WTC11 (cell line): ENCODE results near the gene KANSL3. TPM values are rescaled to one million over a fixed set of nuclear protein-coding genes. Genes with fewer than 3 reads are reported as not detected.

Experiments used
- ATAC-seq: fragments of 200-7000 bp; cut with Tn5 transposase; 2 replicates; pipeline ENCODE4 v1.10.0; 2021; ENCODE audit warnings: mild to moderate bottlenecking, moderate library complexity
- CTCF ChIA-PET: fragments of 300-600 bp; sonication (Branson Sonifier 250); formaldehyde crosslinking; loops from one replicate; lab custom pipeline; 2021; ENCODE audit warnings: antibody characterized with exemption; lab: Charles Lee
- POLR2A ChIA-PET: fragments of 350-600 bp; sonication (Branson Sonifier 250); formaldehyde crosslinking; loops from one replicate; lab custom pipeline; 2021; ENCODE audit warnings: antibody characterized with exemption; lab: Charles Lee
- DNase-seq: peaks from one replicate; pipeline ENCODE4 v3.0.0; 2021; ENCODE audit warnings: low spot score
- H3K27ac Mint-ChIP-seq: 2 replicates; pipeline ENCODE4 v1.8.0; 2021; ENCODE audit warnings: mixed read lengths
- H3K27me3 Mint-ChIP-seq: 2 replicates; pipeline ENCODE4 v1.8.0; 2021; ENCODE audit warnings: low read depth, mild to moderate bottlenecking, moderate library complexity, mixed read lengths
- H3K36me3 Mint-ChIP-seq: 2 replicates; pipeline ENCODE4 v1.8.0; 2021; ENCODE audit warnings: mixed read lengths
- H3K4me1 Mint-ChIP-seq: 2 replicates; pipeline ENCODE4 v1.8.0; 2022; ENCODE audit warnings: mixed read lengths
- H3K4me3 Mint-ChIP-seq: 2 replicates; pipeline ENCODE4 v1.8.0; 2021; ENCODE audit warnings: mild to moderate bottlenecking, moderate library complexity, mixed read lengths
- H3K9me3 Mint-ChIP-seq: 2 replicates; pipeline ENCODE4 v1.8.0; 2021; ENCODE audit warnings: mixed read lengths
- ATF1 ChIP-seq: sonication (generic); formaldehyde crosslinking; IDR thresholded peaks from 2 replicates; pipeline ENCODE4 v1.8.1; 2023; ENCODE audit warnings: mild to moderate bottlenecking, moderate library complexity, missing genetic modification reagents
- CBFB ChIP-seq: sonication (generic); formaldehyde crosslinking; IDR thresholded peaks from 2 replicates; pipeline ENCODE4 v1.8.1; 2022; ENCODE audit warnings: mild to moderate bottlenecking, low read depth, missing genetic modification reagents
- ELF4 ChIP-seq: sonication (generic); formaldehyde crosslinking; IDR thresholded peaks from 2 replicates; pipeline ENCODE4 v1.8.1; 2022; ENCODE audit warnings: low read depth, mild to moderate bottlenecking, moderate library complexity, missing genetic modification reagents
- GTF2I ChIP-seq: fragments of 250-450 bp; sonication (Bioruptor Pico); conservative IDR thresholded peaks from 2 replicates; pipeline ENCODE4 v1.4.0; 2021; ENCODE audit warnings: mild to moderate bottlenecking
- IRF2 ChIP-seq: sonication (generic); formaldehyde crosslinking; IDR thresholded peaks from 2 replicates; pipeline ENCODE4 v1.8.0; 2022; ENCODE audit warnings: low read depth, missing genetic modification reagents, borderline replicate concordance
- TEAD4 ChIP-seq: sonication (generic); formaldehyde crosslinking; IDR thresholded peaks from 2 replicates; pipeline ENCODE4 v1.8.0; 2022; ENCODE audit warnings: mild to moderate bottlenecking, missing genetic modification reagents
- ZNF416 ChIP-seq: fragments of 250-450 bp; sonication (Bioruptor Pico); IDR thresholded peaks from 2 replicates; pipeline ENCODE4 v1.9.0; 2021; ENCODE audit warnings: mild to moderate bottlenecking, inconsistent platforms
- ZNF423 ChIP-seq: fragments of 250-450 bp; sonication (Bioruptor Pico); IDR thresholded peaks from 2 replicates; pipeline ENCODE4 v2.1.2; 2022; ENCODE audit warnings: mild to moderate bottlenecking, moderate library complexity
- ZNF671 ChIP-seq: fragments of 250-450 bp; sonication (Bioruptor Pico); IDR thresholded peaks from 2 replicates; pipeline ENCODE4 v1.8.0; 2021; ENCODE audit warnings: mild to moderate bottlenecking
- total RNA-seq: library from RNA; stranded (reverse); gene quantifications from 3 replicates; pipeline ENCODE4 v1.2.3, GENCODE V29; 2021
- TF ChIP-seq, protein P1 (sequence below): fragments of 250-450 bp; sonication (Bioruptor Pico); IDR thresholded peaks from 2 replicates; pipeline ENCODE4 v1.8.0; 2021; ENCODE audit warnings: mild to moderate bottlenecking
- TF ChIP-seq, protein P2 (sequence below): sonication (generic); formaldehyde crosslinking; IDR thresholded peaks from 2 replicates; pipeline ENCODE4 v1.8.1; 2022; ENCODE audit warnings: low read depth, missing genetic modification reagents, borderline replicate concordance
- TF ChIP-seq, protein P3 (sequence below): fragments of 250-450 bp; sonication (Bioruptor Pico); IDR thresholded peaks from 2 replicates; pipeline ENCODE4 v1.9.0; 2021; ENCODE audit warnings: mild to moderate bottlenecking
- TF ChIP-seq, protein P4 (sequence below): sonication (generic); formaldehyde crosslinking; IDR thresholded peaks from 2 replicates; pipeline ENCODE4 v1.8.0; 2022; ENCODE audit warnings: mild to moderate bottlenecking, missing genetic modification reagents
- TF ChIP-seq, protein P5 (sequence below): sonication (generic); formaldehyde crosslinking; conservative IDR thresholded peaks from 2 replicates; pipeline ENCODE4 v1.8.1; 2022; ENCODE audit warnings: mild to moderate bottlenecking, missing genetic modification reagents
- TF ChIP-seq, protein P6 (sequence below): sonication (generic); formaldehyde crosslinking; IDR thresholded peaks from 2 replicates; pipeline ENCODE4 v1.8.1; 2023; ENCODE audit warnings: mild to moderate bottlenecking, missing genetic modification reagents, moderate library complexity
- TF ChIP-seq, protein P7 (sequence below): sonication (generic); formaldehyde crosslinking; IDR thresholded peaks from 2 replicates; pipeline ENCODE4 v1.8.1; 2023; ENCODE audit warnings: mild to moderate bottlenecking, missing genetic modification reagents

The KANSL3 gene
- total RNA-seq, 1 experiment from 2014 or later, result 32.5 TPM

DNA sequence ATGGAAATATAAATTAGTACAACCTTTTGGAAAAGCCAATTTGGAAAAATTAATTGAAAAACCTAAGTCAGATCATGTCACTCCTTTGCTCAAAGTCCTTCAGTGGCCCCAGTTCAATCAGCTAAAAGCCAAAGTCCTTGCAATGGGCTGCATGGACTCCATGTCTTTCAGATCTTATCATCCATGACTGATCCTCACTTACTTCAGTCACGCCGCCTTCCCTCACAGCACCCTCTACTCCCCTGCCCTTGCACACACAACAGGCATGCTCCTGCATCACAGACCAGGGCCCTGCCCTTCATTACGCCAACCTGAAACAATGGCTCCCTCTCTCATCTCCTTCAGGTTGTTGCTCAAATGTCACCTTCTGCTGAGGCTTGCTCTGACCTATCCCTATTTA is 15.6 kb downstream of the KANSL3 start (continued):
- TF ChIP-seq, protein P1, sequence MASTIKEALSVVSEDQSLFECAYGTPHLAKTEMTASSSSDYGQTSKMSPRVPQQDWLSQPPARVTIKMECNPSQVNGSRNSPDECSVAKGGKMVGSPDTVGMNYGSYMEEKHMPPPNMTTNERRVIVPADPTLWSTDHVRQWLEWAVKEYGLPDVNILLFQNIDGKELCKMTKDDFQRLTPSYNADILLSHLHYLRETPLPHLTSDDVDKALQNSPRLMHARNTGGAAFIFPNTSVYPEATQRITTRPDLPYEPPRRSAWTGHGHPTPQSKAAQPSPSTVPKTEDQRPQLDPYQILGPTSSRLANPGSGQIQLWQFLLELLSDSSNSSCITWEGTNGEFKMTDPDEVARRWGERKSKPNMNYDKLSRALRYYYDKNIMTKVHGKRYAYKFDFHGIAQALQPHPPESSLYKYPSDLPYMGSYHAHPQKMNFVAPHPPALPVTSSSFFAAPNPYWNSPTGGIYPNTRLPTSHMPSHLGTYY (CRISPR knock-in tag), result no peak
- TF ChIP-seq, protein P2, sequence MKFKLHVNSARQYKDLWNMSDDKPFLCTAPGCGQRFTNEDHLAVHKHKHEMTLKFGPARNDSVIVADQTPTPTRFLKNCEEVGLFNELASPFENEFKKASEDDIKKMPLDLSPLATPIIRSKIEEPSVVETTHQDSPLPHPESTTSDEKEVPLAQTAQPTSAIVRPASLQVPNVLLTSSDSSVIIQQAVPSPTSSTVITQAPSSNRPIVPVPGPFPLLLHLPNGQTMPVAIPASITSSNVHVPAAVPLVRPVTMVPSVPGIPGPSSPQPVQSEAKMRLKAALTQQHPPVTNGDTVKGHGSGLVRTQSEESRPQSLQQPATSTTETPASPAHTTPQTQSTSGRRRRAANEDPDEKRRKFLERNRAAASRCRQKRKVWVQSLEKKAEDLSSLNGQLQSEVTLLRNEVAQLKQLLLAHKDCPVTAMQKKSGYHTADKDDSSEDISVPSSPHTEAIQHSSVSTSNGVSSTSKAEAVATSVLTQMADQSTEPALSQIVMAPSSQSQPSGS (CRISPR knock-in tag), result no peak
- TF ChIP-seq, protein P3, sequence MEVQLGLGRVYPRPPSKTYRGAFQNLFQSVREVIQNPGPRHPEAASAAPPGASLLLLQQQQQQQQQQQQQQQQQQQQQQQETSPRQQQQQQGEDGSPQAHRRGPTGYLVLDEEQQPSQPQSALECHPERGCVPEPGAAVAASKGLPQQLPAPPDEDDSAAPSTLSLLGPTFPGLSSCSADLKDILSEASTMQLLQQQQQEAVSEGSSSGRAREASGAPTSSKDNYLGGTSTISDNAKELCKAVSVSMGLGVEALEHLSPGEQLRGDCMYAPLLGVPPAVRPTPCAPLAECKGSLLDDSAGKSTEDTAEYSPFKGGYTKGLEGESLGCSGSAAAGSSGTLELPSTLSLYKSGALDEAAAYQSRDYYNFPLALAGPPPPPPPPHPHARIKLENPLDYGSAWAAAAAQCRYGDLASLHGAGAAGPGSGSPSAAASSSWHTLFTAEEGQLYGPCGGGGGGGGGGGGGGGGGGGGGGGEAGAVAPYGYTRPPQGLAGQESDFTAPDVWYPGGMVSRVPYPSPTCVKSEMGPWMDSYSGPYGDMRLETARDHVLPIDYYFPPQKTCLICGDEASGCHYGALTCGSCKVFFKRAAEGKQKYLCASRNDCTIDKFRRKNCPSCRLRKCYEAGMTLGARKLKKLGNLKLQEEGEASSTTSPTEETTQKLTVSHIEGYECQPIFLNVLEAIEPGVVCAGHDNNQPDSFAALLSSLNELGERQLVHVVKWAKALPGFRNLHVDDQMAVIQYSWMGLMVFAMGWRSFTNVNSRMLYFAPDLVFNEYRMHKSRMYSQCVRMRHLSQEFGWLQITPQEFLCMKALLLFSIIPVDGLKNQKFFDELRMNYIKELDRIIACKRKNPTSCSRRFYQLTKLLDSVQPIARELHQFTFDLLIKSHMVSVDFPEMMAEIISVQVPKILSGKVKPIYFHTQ (CRISPR knock-in tag), result no peak
- TF ChIP-seq TEAD4 (CRISPR knock-in tag) (no peak), ZNF416 (CRISPR knock-in tag) (no peak), ZNF423 (no peak), CBFB (CRISPR knock-in tag) (no peak), ELF4 (CRISPR knock-in tag) (no peak)
- TF ChIP-seq, protein P4, sequence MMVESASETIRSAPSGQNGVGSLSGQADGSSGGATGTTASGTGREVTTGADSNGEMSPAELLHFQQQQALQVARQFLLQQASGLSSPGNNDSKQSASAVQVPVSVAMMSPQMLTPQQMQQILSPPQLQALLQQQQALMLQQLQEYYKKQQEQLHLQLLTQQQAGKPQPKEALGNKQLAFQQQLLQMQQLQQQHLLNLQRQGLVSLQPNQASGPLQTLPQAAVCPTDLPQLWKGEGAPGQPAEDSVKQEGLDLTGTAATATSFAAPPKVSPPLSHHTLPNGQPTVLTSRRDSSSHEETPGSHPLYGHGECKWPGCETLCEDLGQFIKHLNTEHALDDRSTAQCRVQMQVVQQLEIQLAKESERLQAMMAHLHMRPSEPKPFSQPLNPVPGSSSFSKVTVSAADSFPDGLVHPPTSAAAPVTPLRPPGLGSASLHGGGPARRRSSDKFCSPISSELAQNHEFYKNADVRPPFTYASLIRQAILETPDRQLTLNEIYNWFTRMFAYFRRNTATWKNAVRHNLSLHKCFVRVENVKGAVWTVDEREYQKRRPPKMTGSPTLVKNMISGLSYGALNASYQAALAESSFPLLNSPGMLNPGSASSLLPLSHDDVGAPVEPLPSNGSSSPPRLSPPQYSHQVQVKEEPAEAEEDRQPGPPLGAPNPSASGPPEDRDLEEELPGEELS (CRISPR knock-in tag), result no peak
- TF ChIP-seq, protein P5, sequence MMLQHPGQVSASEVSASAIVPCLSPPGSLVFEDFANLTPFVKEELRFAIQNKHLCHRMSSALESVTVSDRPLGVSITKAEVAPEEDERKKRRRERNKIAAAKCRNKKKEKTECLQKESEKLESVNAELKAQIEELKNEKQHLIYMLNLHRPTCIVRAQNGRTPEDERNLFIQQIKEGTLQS (CRISPR knock-in tag), result no peak
- TF ChIP-seq, protein P6, sequence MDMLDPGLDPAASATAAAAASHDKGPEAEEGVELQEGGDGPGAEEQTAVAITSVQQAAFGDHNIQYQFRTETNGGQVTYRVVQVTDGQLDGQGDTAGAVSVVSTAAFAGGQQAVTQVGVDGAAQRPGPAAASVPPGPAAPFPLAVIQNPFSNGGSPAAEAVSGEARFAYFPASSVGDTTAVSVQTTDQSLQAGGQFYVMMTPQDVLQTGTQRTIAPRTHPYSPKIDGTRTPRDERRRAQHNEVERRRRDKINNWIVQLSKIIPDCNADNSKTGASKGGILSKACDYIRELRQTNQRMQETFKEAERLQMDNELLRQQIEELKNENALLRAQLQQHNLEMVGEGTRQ (CRISPR knock-in tag), result no peak

DNA sequence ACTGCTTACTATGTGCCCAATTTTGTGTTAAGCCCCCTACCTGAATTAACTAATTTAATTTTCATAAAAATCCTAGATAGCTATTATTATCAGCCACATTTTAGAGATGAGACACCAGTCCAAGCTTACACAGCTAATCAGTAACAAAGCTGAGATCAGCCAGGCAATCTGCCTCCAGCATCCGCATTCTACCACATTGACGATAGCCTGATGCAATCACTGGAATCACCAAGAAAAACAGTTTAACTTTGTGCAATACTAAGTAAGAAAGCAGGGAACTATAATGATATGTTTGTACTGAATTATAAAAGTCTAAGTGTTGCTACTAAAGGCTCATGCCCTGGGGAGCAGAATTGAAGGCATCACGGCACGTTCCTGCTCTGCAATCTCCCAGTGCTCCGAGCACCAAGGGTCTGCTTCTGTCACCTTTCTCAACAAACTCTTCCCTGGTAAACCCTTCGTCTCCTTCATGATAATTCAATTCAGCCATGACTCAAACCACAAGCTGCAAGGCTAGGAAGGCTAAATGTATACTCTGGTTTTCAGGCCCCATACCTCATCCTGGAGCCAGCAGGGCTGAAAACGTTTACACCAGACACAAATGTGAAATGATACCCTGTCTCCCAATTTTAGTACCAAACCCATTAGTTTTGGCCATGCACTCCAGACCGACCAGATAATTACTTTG is 19.4 kb downstream of the KANSL3 start:
- no peak overlapping the region for H3K4me3 Mint-ChIP-seq
- DNase-seq, result no peak
- no peak for ATAC-seq
- H3K4me1 Mint-ChIP-seq, result no peaks in the 10 kb centered on the region
- ChIA-PET POLR2A (no interaction called here), CTCF (interaction anchor here (0.7 kb wide), 1 partner anchor 145 kb away, joined by 3 read pairs; no protein-coding TSS in a partner anchor)
- TF ChIP-seq ZNF671 (CRISPR knock-in tag) (no peak), ATF1 (CRISPR knock-in tag) (no peak), GTF2I (CRISPR knock-in tag) (no peak), IRF2 (CRISPR knock-in tag) (no peak)
- TF ChIP-seq, protein P7, sequence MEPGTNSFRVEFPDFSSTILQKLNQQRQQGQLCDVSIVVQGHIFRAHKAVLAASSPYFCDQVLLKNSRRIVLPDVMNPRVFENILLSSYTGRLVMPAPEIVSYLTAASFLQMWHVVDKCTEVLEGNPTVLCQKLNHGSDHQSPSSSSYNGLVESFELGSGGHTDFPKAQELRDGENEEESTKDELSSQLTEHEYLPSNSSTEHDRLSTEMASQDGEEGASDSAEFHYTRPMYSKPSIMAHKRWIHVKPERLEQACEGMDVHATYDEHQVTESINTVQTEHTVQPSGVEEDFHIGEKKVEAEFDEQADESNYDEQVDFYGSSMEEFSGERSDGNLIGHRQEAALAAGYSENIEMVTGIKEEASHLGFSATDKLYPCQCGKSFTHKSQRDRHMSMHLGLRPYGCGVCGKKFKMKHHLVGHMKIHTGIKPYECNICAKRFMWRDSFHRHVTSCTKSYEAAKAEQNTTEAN (CRISPR knock-in tag), result no peak
- TF ChIP-seq, protein P2 (CRISPR knock-in tag), result no peak
- H3K27me3 Mint-ChIP-seq, result no peaks in the 10 kb centered on the region
- H3K36me3 Mint-ChIP-seq, result peaks cover 21% of the 10 kb centered on the region
- H3K27ac Mint-ChIP-seq, result no peak overlapping the region
- H3K9me3 Mint-ChIP-seq, result no peaks in the 10 kb centered on the region
